Kidney (tissue), 14 donors: Measurements from ENCODE around the gene ZBED4. TPM values are rescaled to one million over a fixed set of nuclear protein-coding genes. Genes with fewer than 3 reads are reported as not detected.

Source experiments
- DNase-seq, 5 donors: peaks; one replicate each; pipeline ENCODE4 v3.0.0-alpha.2; 2013 to 2020
- FAIRE-seq: peaks from 2 replicates; lab custom pipeline; 2012; peaks lifted over from hg19 to GRCh38; lab: Jason Lieb, UNC
- H3K27ac ChIP-seq, 2 donors: one replicate each; pipeline ENCODE4 v1.7.0; 2013; ENCODE audit warnings: low read depth in 2 of 2, low read length in 2 of 2, inconsistent platforms in 1 of 2
- H3K27me3 ChIP-seq: one replicate; pipeline ENCODE4 v1.7.1; 2013; ENCODE audit warnings: low read length, inconsistent platforms; ENCODE audit not compliant: control insufficient read depth, insufficient read depth
- H3K36me3 ChIP-seq, 3 donors: one replicate each; pipeline versions ENCODE4 v1.7.0 to v1.7.1; 2013; ENCODE audit warnings: low read length in 3 of 3, control low read depth in 1 of 3, inconsistent platforms in 1 of 3; ENCODE audit not compliant: insufficient read depth in 3 of 3, control insufficient read depth in 2 of 3
- H3K4me1 ChIP-seq, 3 donors: one replicate each; pipeline versions ENCODE4 v1.7.0 to v1.7.1; 2013; ENCODE audit warnings: low read length in 3 of 3, inconsistent platforms in 1 of 3, low read depth in 1 of 3; ENCODE audit not compliant: control insufficient read depth in 2 of 3, insufficient read depth in 2 of 3
- H3K4me3 ChIP-seq, 3 donors: one replicate each; pipeline versions ENCODE4 v1.7.0 to v1.8.1; 2013; ENCODE audit warnings: low read length in 3 of 3, control low read depth in 1 of 3, inconsistent platforms in 1 of 3
- H3K9ac ChIP-seq, 3 donors: one replicate each; pipeline versions ENCODE4 v1.7.0 to v1.7.1; 2013; ENCODE audit warnings: low read length in 3 of 3, control low read depth in 1 of 3, inconsistent platforms in 1 of 3
- H3K9me3 ChIP-seq, 3 donors: one replicate each; pipeline versions ENCODE4 v1.7.0 to v1.7.1; 2013; ENCODE audit warnings: low read length in 3 of 3, control low read depth in 1 of 3, inconsistent platforms in 1 of 3; ENCODE audit not compliant: control insufficient read depth in 2 of 3, insufficient read depth in 1 of 3
- CTCF ChIP-seq: IDR thresholded peaks from 3 replicates; pipeline ENCODE4 v1.5.1; 2012; ENCODE audit warnings: mild to moderate bottlenecking, moderate library complexity, borderline replicate concordance; ENCODE audit not compliant: insufficient read depth; ENCODE audit errors: extremely low read depth
- intact Hi-C: fragments of 100-400 bp; cut with DNase I; formaldehyde crosslinking; loops from one replicate; pipeline ENCODE4 v1.11.1; 2022
- polyA plus RNA-seq: library from polyadenylated mRNA; stranded (reverse); fragments of 350-450 nt; fragmentation: Illumina TruSeq; extraction: RNeasy Lipid Tissue Mini Kit (QIAGEN cat#74804); gene quantifications from one replicate; pipeline ENCODE4 v1.2.3, GENCODE V29; 2014; ENCODE audit warnings: low read depth, low replicate concordance; ENCODE audit not compliant: insufficient read depth
- total RNA-seq: library from RNA; stranded (reverse); fragmentation: NEBNext Ultra II Directional; extraction: Animal tissue kit (Norgen Biotek cat#: 25700); gene quantifications from one replicate; pipeline ENCODE4 v1.2.1, GENCODE V29; 2021
- donor health status: control.
- donor health status: control.
- donor health status: control.
- donor health status: control.
- donor health status: control.
- donor health status: DM: yes; HTN: yes; CAD: no.
- donor health status: Normal renal cell carcinoma (clear cell type).

ZBED4 gene
- total and polyA plus RNA-seq, 2 donors from 2014 or later = 2.1 to 12.9 TPM

DNA sequence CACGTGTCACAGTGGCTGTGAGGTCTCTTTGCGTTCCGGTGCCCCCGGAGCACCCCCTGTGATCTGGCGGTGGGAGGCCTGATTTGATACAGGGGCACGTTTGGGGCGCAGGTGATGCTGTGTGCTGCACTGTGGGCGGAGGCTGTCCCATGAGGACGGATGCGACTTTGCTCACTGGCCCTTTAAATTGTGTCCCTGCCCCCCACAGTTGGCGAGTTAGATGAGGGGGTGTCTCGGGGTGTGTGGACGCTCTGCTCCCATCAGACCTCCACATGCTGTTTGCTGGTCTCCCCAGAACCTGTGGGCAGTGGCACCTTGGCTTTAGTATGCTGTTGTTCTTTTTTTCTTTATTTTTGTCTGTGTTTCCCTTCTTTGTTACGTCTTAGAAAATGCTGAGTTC lies 5.2 kb downstream of the ZBED4 start:
- FAIRE-seq = no peak
- Histone ChIP-seq H3K9ac (no peak overlapping the region), H3K4me1 (peaks cover 4 to 17% (median 4%) of the 10 kb centered on the region in 3 donors), H3K27ac (no peak overlapping the region), H3K36me3 (no peaks in the 10 kb centered on the region), H3K4me3 (no peak overlapping the region), H3K27me3 (no peaks in the 10 kb centered on the region), H3K9me3 (no peaks in the 10 kb centered on the region)
- DNase-seq = no peak
- TF ChIP-seq CTCF = no peak
- intact Hi-C loops = no loop called here

- no peak overlapping the region for H3K4me3 ChIP-seq
- no peaks in the 10 kb centered on the region for H3K36me3 ChIP-seq
- H3K9me3 ChIP-seq = peaks cover 0 to 13% (median 0%) of the 10 kb centered on the region in 3 donors
- H3K4me1 ChIP-seq = peaks cover 0 to 6% (median 0%) of the 10 kb centered on the region in 3 donors
- TF ChIP-seq CTCF = no peak
- intact Hi-C loops = no loop called here
- DNase-seq = no peak
- no peaks in the 10 kb centered on the region for H3K27me3 ChIP-seq
- H3K9ac ChIP-seq = no peak overlapping the region
- H3K27ac ChIP-seq = no peak overlapping the region
- no peak for FAIRE-seq
Observed at GRCh38 chr22:49861642-49862495, 8.2 kb downstream of the ZBED4 start.

DNA sequence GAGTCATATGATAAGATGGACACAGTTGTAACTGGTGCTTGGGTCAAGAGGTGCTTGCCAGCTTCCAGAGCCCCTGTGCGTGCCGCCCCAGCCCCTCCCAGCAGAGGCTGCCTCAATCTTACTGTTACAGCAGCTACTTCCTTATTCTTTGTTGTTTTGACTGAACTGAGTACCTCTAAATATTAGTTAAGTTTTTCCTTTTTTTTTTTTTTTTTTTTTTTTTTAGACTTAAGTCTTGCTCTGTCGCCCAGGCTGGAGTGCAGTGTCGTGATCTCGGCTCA lies 8.8 kb downstream of the ZBED4 start:
- H3K9me3 ChIP-seq = peaks cover 0 to 14% (median 0%) of the 10 kb centered on the region in 3 donors
- H3K36me3 ChIP-seq = no peaks in the 10 kb centered on the region
- no peak for TF ChIP-seq CTCF
- no peak overlapping the region for H3K4me3 ChIP-seq
- DNase-seq (no peak), FAIRE-seq (no peak)
- H3K9ac ChIP-seq = no peak overlapping the region
- H3K27me3 ChIP-seq = no peaks in the 10 kb centered on the region
- no peak overlapping the region for H3K27ac ChIP-seq
- intact Hi-C loops = no loop called here
- H3K4me1 ChIP-seq = peaks cover 0 to under 1% (median 0%) of the 10 kb centered on the region in 3 donors
